Endodermal cell (in vitro differentiated cells): ENCODE measurements around the gene C4BPA. TPM values are rescaled to one million over a fixed set of nuclear protein-coding genes. Genes with fewer than 3 reads are reported as not detected.

Experiments
- DNase-seq: peaks from one replicate; pipeline ENCODE4 v3.0.0-alpha.2; 2017
- H3K27ac ChIP-seq: 2 replicates; pipeline ENCODE4 v1.5.1; 2013; ENCODE audit warnings: mild to moderate bottlenecking, low read depth, low read length, moderate library complexity
- H3K27me3 ChIP-seq: 2 replicates; pipeline ENCODE4 v1.6.1; 2013; ENCODE audit warnings: mild to moderate bottlenecking, low read length, moderate library complexity; ENCODE audit not compliant: insufficient read depth, control insufficient read depth, poor library complexity, severe bottlenecking
- H3K36me3 ChIP-seq: 2 replicates; pipeline ENCODE4 v1.7.0; 2013; ENCODE audit warnings: mild to moderate bottlenecking, low read length, moderate library complexity; ENCODE audit not compliant: control insufficient read depth, insufficient read depth
- H3K4me1 ChIP-seq: one replicate; pipeline ENCODE4 v1.7.0; 2013; ENCODE audit warnings: low read length; ENCODE audit not compliant: control insufficient read depth, insufficient read depth
- H3K4me3 ChIP-seq: 2 replicates; pipeline ENCODE4 v1.5.1; 2013; ENCODE audit warnings: mild to moderate bottlenecking, low read length, moderate library complexity
- H3K9ac ChIP-seq: 2 replicates; pipeline ENCODE4 v1.6.1; 2013; ENCODE audit warnings: mild to moderate bottlenecking, low read length, moderate library complexity; ENCODE audit not compliant: poor library complexity, severe bottlenecking; ENCODE audit errors: extremely low read depth
- H3K9me3 ChIP-seq: 2 replicates; pipeline ENCODE4 v1.6.1; 2013; ENCODE audit warnings: mild to moderate bottlenecking, low read length, moderate library complexity; ENCODE audit not compliant: control insufficient read depth
- H3K27ac Mint-ChIP-seq: 2 replicates; pipeline ENCODE4 v1.8.0; 2020; ENCODE audit warnings: mixed read lengths
- H3K27me3 Mint-ChIP-seq: 2 replicates; pipeline ENCODE4 v1.8.0; 2021; ENCODE audit warnings: mild to moderate bottlenecking, mixed read lengths; ENCODE audit not compliant: insufficient read depth
- H3K36me3 Mint-ChIP-seq: 2 replicates; pipeline ENCODE4 v1.8.0; 2020; ENCODE audit warnings: low read depth, mixed read lengths
- H3K4me1 Mint-ChIP-seq: 2 replicates; pipeline ENCODE4 v1.8.0; 2020; ENCODE audit warnings: mixed read lengths
- H3K4me3 Mint-ChIP-seq: 2 replicates; pipeline ENCODE4 v1.8.0; 2020; ENCODE audit warnings: mild to moderate bottlenecking, moderate library complexity, mixed read lengths
- H3K9me3 Mint-ChIP-seq: 2 replicates; pipeline ENCODE4 v1.8.0; 2020; ENCODE audit warnings: mild to moderate bottlenecking, mixed read lengths
- CTCF ChIP-seq: fragments of 200-600 bp; sonication (generic); conservative IDR thresholded peaks from 2 replicates; pipeline ENCODE4 v1.5.0; 2021; ENCODE audit warnings: antibody characterized with exemption, mild to moderate bottlenecking
- WGBS, 2 experiments: methylation state at CpG; one replicate each; pipeline versions ENCODE4 v1.1.5 to v1.1.7; 2013; ENCODE audit warnings: missing lambda C conversion rate in 2 of 2, mixed read lengths in 1 of 2; ENCODE audit not compliant: insufficient coverage in 1 of 2, insufficient read length in 1 of 2; 5-methylcytosine and 5-hydroxymethylcytosine counted together
- total RNA-seq, 2 donors: library from RNA; stranded (reverse); fragmentation: NEBNext Ultra II Directional in 1 of 2; extraction: Animal tissue kit (Norgen Biotek cat#: 25700) in 1 of 2; gene quantifications; 2 replicates in 1 of 2; 3 replicates in 1 of 2; pipeline ENCODE4 v1.2.1, GENCODE V29; 2021

The C4BPA gene
- total RNA-seq, 2 donors from 2014 or later, result not detected

GRCh38 chr1:207188901-207189300 lies 84.9 kb downstream of the C4BPA start:
- no CpG with 5 or more reads among the region's 1 CpG for WGBS, 2 experiments
- Histone ChIP-seq H3K9me3 (no peaks in the 10 kb centered on the region), H3K36me3 (no peaks in the 10 kb centered on the region), H3K4me3 (no peak overlapping the region), H3K9ac (no peak overlapping the region), H3K4me1 (no peaks in the 10 kb centered on the region), H3K27ac (no peak overlapping the region), H3K27me3 (no peaks in the 10 kb centered on the region)
- no peaks in the 10 kb centered on the region for H3K9me3 Mint-ChIP-seq
- H3K27ac Mint-ChIP-seq, result no peak overlapping the region
- no peak for TF ChIP-seq CTCF
- H3K4me3 Mint-ChIP-seq, result no peak overlapping the region
- peaks cover 4% of the 10 kb centered on the region for H3K27me3 Mint-ChIP-seq
- H3K4me1 Mint-ChIP-seq, result no peaks in the 10 kb centered on the region
- no peaks in the 10 kb centered on the region for H3K36me3 Mint-ChIP-seq
- no peak for DNase-seq

GRCh38 chr1:207191061-207191460 lies 87.0 kb downstream of the C4BPA start:
- Mint-ChIP-seq H3K27ac (no peak overlapping the region), H3K36me3 (no peaks in the 10 kb centered on the region), H3K4me1 (no peaks in the 10 kb centered on the region), H3K9me3 (peaks cover 6% of the 10 kb centered on the region), H3K4me3 (no peak overlapping the region), H3K27me3 (peaks cover 4% of the 10 kb centered on the region)
- Histone ChIP-seq H3K27ac (no peak overlapping the region), H3K4me1 (no peaks in the 10 kb centered on the region), H3K9ac (no peak overlapping the region), H3K4me3 (no peak overlapping the region), H3K27me3 (no peaks in the 10 kb centered on the region), H3K9me3 (no peaks in the 10 kb centered on the region), H3K36me3 (no peaks in the 10 kb centered on the region)
- DNase-seq, result no peak
- TF ChIP-seq CTCF, result no peak

GRCh38 chr1:207191776-207192175 lies 87.7 kb downstream of the C4BPA start:
- Histone ChIP-seq H3K27ac (no peak overlapping the region), H3K9me3 (no peaks in the 10 kb centered on the region), H3K4me3 (no peak overlapping the region), H3K9ac (no peak overlapping the region), H3K36me3 (no peaks in the 10 kb centered on the region), H3K27me3 (no peaks in the 10 kb centered on the region), H3K4me1 (no peaks in the 10 kb centered on the region)
- Mint-ChIP-seq H3K4me1 (no peaks in the 10 kb centered on the region), H3K4me3 (no peak overlapping the region), H3K36me3 (no peaks in the 10 kb centered on the region), H3K9me3 (peaks cover 6% of the 10 kb centered on the region), H3K27ac (no peak overlapping the region), H3K27me3 (peaks cover 4% of the 10 kb centered on the region)
- TF ChIP-seq CTCF, result no peak
- DNase-seq, result no peak
- 84 to 93% methylated on average over 3 of the region's 3 CpGs for WGBS, 2 experiments
